Aorta (tissue), 5 donors: ENCODE measurements around the gene PROX1. TPM values are rescaled to one million over a fixed set of nuclear protein-coding genes. Genes with fewer than 3 reads are reported as not detected.
A peak's percentile ranks its signal among the peaks of the same experiment; 100 is the strongest.

Source experiments
- ATAC-seq: fragments of 200-7000 bp; cut with Tn5 transposase; one replicate; pipeline ENCODE4 v1.9.1; 2022; ENCODE audit warnings: moderate library complexity; ENCODE audit not compliant: low FRiP score
- DNase-seq, 2 donors: peaks; one replicate each; pipeline ENCODE4 v3.0.0-alpha.2; 2020
- H3K27ac ChIP-seq, 2 donors: one replicate each; pipeline ENCODE4 v1.5.1; 2013; ENCODE audit warnings: low read length in 2 of 2, mild to moderate bottlenecking in 2 of 2, moderate library complexity in 2 of 2, control low read depth in 1 of 2, inconsistent platforms in 1 of 2, low read depth in 1 of 2
- H3K27me3 ChIP-seq, 2 donors: one replicate each; pipeline ENCODE4 v1.6.1; 2013; ENCODE audit warnings: control low read depth in 1 of 2, low read length in 1 of 2, mild to moderate bottlenecking in 1 of 2, moderate library complexity in 1 of 2; ENCODE audit not compliant: insufficient read depth in 2 of 2, control insufficient read depth in 1 of 2
- H3K36me3 ChIP-seq, 2 donors: one replicate each; pipeline ENCODE4 v1.6.1; 2013; ENCODE audit warnings: control low read depth in 1 of 2, low read length in 1 of 2, mild to moderate bottlenecking in 1 of 2; ENCODE audit not compliant: insufficient read depth in 2 of 2, control insufficient read depth in 1 of 2
- H3K4me1 ChIP-seq, 2 donors: one replicate each; pipeline ENCODE4 v1.6.1; 2013; ENCODE audit warnings: low read length in 2 of 2, control low read depth in 1 of 2, mild to moderate bottlenecking in 1 of 2, moderate library complexity in 1 of 2; ENCODE audit not compliant: insufficient read depth in 2 of 2, control insufficient read depth in 1 of 2
- H3K4me3 ChIP-seq, 2 donors: one replicate each; pipeline ENCODE4 v1.5.1; 2013; ENCODE audit warnings: low read length in 2 of 2, control low read depth in 1 of 2, mild to moderate bottlenecking in 1 of 2
- H3K9me3 ChIP-seq: one replicate; pipeline ENCODE4 v1.6.1; 2013; ENCODE audit warnings: mild to moderate bottlenecking, low read length; ENCODE audit not compliant: control insufficient read depth
- WGBS, 2 donors: extraction: QIAGEN DNeasy Blood & Tissue Kit; methylation state at CpG; one replicate each; pipeline ENCODE4 v1.1.7; 2013; 5-methylcytosine and 5-hydroxymethylcytosine counted together
- intact Hi-C, 2 donors: fragments of 100-400 bp; cut with DNase I; formaldehyde crosslinking; loops; one replicate each; pipeline versions ENCODE4 v1.14.2 to v1.15.0; 2022
- polyA plus RNA-seq, 2 donors: library from polyadenylated mRNA; stranded (reverse); fragments of 200-250 nt; gene quantifications; one replicate each; pipeline ENCODE4 v1.2.3, GENCODE V29; 2013
- total RNA-seq, 2 donors: library from RNA; stranded (reverse); fragmentation: NEBNext Ultra II Directional; extraction: Animal tissue kit (Norgen Biotek cat#: 25700); gene quantifications; one replicate each; pipeline ENCODE4 v1.2.1, GENCODE V29; 2021
- donor health status: healthy with polysubstance abuse.
- donor health status: Bipolar disorder and iron deficiency.
- donor health status: DM: no; HTN: no; CAD: no.
- donor health status: DM: no; HTN: no; CAD: no.
- donor health status: DM: yes; HTN: yes; CAD: no.

PROX1 gene
- total and polyA plus RNA-seq, 4 donors = 1.5 to 2.6 (median 2.5) TPM; not detected in 1

- H3K27ac ChIP-seq = no peak overlapping the region
- ATAC-seq (no peak), DNase-seq (no peak)
- no peak overlapping the region for H3K4me3 ChIP-seq
- H3K9me3 ChIP-seq = no peaks in the 10 kb centered on the region
- 46 to 65% methylated on average over 14 to 15 of the region's 15 CpGs for WGBS, 2 donors
- H3K27me3 ChIP-seq = no peaks in the 10 kb centered on the region
- H3K36me3 ChIP-seq = no peaks in the 10 kb centered on the region
- no peaks in the 10 kb centered on the region for H3K4me1 ChIP-seq
- intact Hi-C loops = no loop called here
These were observed 3.2 kb upstream of the PROX1 start for GRCh38 chr1:213984387-213985208.

- H3K36me3 ChIP-seq = no peaks in the 10 kb centered on the region
- no peak overlapping the region for H3K4me3 ChIP-seq
- DNase-seq (peak in 1 of 2 donors; percentile 69), ATAC-seq (no peak)
- 5% methylated on average over 52 of the region's 52 CpGs for WGBS, 2 donors
- intact Hi-C loops = no loop called here
- no peaks in the 10 kb centered on the region for H3K9me3 ChIP-seq
- H3K27me3 ChIP-seq = no peaks in the 10 kb centered on the region
- no peaks in the 10 kb centered on the region for H3K4me1 ChIP-seq
- no peak overlapping the region for H3K27ac ChIP-seq
These were observed 2.4 kb upstream of the PROX1 start for GRCh38 chr1:213985209-213986019.

DNA sequence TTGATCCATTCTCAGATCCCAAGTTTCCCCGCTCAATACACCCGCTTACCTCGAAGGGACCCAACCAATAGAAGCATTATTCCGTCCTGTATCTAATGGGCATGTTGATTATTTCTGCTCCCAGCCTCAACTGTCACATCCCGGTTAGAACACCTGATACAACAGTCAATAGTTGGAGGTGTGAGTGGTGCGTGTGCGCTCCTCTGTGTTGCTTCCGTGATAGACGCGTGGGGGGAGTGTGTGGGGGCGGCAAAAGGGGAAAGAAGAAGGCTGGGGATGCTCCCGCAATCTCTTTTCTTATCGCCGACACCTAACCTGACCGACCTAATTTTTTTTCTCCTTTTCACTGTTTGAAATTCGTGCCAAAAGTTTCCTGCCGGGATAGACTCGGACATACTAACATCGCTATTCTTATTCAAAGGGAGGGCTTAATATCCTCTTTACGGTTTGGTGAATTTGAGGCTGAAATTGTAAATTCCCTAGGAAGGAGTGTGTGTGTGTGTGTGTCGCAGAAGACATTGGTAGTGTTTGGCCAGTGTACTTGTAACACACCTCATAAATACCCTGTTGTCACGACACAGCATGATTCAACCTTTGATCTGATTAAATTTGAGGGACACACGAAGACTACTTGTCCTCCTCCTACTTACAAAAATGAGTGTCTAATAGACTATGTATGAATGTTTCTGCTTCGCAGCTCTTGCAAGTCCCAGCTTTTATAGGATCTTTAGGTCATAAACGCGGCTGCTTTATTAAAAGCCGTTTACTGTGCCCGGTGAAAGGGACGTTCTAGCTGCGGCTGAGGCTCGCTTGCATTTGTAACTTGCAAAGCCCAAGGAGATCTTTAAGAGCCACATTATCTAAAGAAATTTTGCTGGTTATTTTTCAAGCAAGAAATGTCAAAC, 1.5 kb upstream of the PROX1 start:
- DNase-seq = no peak
- intact Hi-C loops = no loop called here
- Histone ChIP-seq H3K36me3 (no peaks in the 10 kb centered on the region), H3K9me3 (no peaks in the 10 kb centered on the region), H3K4me1 (no peaks in the 10 kb centered on the region), H3K27me3 (no peaks in the 10 kb centered on the region), H3K4me3 (no peak overlapping the region), H3K27ac (no peak overlapping the region)
- 10 to 12% methylated on average over 31 of the region's 31 CpGs for WGBS, 2 donors
- ATAC-seq = no peak

DNA sequence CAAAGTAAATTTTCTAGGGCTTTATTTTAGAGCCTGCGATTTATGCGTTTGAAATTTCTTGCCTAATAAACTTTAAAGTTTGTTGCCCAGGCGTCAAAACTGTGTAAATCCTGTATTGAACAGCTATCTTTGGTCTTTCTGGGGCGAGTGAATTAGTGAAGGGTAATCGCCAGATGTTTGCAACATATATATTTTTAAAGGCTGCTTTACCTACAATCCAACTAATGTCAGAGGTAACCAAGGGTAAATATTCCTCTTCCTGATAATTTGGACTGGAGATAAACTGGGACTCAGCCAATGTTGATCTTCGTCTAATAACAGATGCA, 885 bp upstream of the PROX1 start:
- H3K9me3 ChIP-seq = no peaks in the 10 kb centered on the region
- H3K4me1 ChIP-seq = no peaks in the 10 kb centered on the region
- intact Hi-C loops = no loop called here
- H3K36me3 ChIP-seq = no peaks in the 10 kb centered on the region
- 9 to 13% methylated on average over 6 of the region's 6 CpGs for WGBS, 2 donors
- ATAC-seq (no peak), DNase-seq (no peak)
- H3K4me3 ChIP-seq = no peak overlapping the region
- H3K27ac ChIP-seq = no peak overlapping the region
- H3K27me3 ChIP-seq = no peaks in the 10 kb centered on the region

DNA sequence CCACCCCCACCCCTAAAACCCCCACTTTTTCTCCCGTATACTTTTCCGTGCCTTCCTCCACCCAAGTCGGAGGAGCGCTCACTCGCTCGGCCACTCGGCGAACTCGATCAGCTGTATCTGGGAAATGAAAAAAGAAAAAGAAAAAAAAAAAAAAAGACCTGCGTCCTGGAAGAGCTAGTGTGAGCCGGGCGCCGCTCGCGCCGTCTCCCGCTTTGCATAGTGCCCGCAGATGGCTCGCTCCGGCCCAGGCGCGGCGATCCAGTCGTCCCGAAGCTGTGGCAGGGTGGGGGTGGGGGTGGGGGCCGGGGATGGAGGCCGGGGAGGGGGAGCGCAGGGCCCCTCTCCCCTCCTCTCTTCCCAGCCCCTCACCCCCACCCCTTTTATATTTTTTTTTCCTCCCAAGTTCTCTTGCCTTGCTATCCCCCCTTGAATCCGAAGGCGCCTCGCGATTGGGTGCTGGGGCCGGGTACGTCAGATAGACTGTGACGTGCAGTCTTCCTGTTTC, 299 bp upstream of the PROX1 start:
- Histone ChIP-seq H3K4me3 (peak overlapping the region; percentile 70 to 72), H3K9me3 (no peaks in the 10 kb centered on the region), H3K27me3 (no peaks in the 10 kb centered on the region), H3K36me3 (no peaks in the 10 kb centered on the region), H3K27ac (no peak overlapping the region), H3K4me1 (no peaks in the 10 kb centered on the region)
- DNase-seq (peak; percentile 83 to 89), ATAC-seq (peak; percentile 53)
- 0 to 1% methylated on average over 27 to 35 of the region's 35 CpGs for WGBS, 2 donors
- intact Hi-C loops = no loop called here

- Histone ChIP-seq H3K4me1 (no peaks in the 10 kb centered on the region), H3K9me3 (no peaks in the 10 kb centered on the region), H3K27ac (no peak overlapping the region), H3K4me3 (peak overlapping the region; percentile 70 to 72), H3K36me3 (no peaks in the 10 kb centered on the region), H3K27me3 (no peaks in the 10 kb centered on the region)
- WGBS, 2 donors = 1% methylated on average over 17 of the region's 17 CpGs
- ATAC-seq (peak; percentile 28), DNase-seq (peak in 1 of 2 donors; percentile 65)
- intact Hi-C loops = no loop called here
These were observed 781 bp downstream of the PROX1 start for GRCh38 chr1:213988507-213989001.

DNA sequence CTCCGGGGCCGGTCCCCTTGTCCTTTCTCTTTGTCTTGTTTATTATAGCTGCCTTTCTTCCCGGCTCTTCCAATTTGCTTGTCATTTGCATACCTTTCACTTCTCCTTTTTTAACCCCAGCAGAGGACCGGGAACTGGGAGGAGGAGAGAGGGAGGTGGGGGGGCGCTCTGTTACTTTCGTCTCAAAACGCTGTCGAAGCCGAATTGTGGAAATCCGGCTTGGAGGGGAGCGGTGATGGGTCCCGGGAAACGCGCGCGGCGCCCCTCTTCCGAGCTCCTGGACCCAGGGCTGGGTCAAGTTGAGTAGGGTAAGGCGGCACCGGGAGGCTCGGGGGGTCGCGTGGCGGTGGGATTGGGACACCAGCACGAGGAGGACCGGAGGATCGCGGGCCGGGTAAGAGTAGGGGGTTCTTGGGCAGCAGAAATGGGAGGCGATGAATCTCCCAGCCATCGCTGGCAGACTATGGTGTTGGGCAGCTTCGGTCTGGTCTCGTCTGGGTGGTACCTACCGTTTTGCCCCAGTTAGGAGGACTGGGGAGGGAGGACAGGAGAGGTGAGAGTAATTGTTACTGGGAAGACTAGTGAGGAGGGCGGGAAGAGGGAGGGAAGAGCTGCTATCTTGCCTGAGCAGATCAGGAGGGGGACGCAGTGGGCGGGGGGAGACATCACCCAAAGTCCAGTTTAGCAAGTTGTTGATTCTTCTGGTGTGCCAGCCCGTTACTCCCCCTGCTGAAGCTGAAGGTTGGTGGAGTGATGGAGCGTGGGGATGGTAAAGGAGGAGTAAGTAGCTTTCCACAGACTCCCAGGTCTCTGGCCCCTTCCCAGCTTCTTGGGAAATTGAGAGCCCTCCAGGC, 1.5 kb downstream of the PROX1 start:
- WGBS, 2 donors = 1 to 2% methylated on average over 38 to 39 of the region's 39 CpGs
- intact Hi-C loops = no loop called here

More for the DNA sequence above, 1.5 kb downstream of the PROX1 start:
- no peaks in the 10 kb centered on the region for H3K36me3 ChIP-seq
- H3K27ac ChIP-seq = no peak overlapping the region
- DNase-seq (peak in 1 of 2 donors; percentile 77), ATAC-seq (peak; percentile 2)
- H3K27me3 ChIP-seq = no peaks in the 10 kb centered on the region
- peak overlapping the region; percentile 70 to 72 for H3K4me3 ChIP-seq
- no peaks in the 10 kb centered on the region for H3K4me1 ChIP-seq
- H3K9me3 ChIP-seq = no peaks in the 10 kb centered on the region
